ENCODE results near the gene ANKHD1.
"Not testable (repeated sequence)": the region's sequence is repeated elsewhere in the genome, so short reads cannot be mapped to it uniquely, and the experiment has no call there.

ANKHD1 gene

GRCh38 chr5:140429724-140430123, 28.1 kb downstream of the ANKHD1 start:
- DNase-seq: no peak

- DNase-seq: no peak
Measured at GRCh38 chr5:140432212-140432611, 30.6 kb downstream of the ANKHD1 start.

GRCh38 chr5:140432916-140433315, 31.3 kb downstream of the ANKHD1 start:
- no peak for DNase-seq

- DNase-seq: not testable (repeated sequence)
Measured at GRCh38 chr5:140457368-140457767, 55.7 kb downstream of the ANKHD1 start.

- DNase-seq: no peak
Measured at GRCh38 chr5:140466981-140467742, 65.5 kb downstream of the ANKHD1 start.

DNA sequence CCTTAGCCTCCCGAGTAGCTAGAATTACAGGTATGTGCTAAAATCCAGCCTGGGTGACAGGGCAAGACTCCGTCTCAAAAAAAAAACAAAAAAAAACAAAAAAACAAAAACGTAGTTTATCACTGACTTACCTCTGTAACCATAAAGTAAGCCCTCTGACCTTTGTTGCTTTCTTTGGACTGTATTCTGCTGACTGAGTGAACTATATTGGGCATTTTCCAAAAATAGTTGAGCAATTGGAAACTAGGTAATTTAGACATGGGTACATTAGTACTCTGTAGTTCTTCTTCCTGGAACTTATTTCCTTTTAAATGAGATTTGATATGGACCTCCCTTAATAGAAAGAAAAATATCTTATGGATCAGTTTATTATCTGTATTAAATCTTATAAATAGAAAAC, 66.6 kb downstream of the ANKHD1 start:
- no peak for DNase-seq

DNA sequence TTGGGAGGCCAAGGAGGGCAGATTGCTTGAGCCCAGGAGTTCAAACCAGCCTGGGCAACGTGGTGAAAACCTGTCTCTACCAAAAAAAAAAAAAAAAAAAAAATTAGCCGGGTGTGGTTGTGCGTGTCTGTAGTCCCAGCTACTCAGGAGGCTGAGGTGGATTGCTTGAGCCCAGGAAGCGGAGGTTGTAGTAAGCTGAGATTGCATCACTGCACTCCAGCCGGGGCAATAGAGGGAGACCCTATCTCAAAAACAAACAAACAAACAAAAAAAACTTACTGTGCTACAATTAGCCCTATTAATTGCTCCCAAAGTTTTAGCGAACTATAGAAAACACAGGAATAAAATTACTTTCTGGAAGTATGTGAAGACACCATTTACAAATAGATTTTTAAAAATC, 67.6 kb downstream of the ANKHD1 start:
- no peak for DNase-seq

DNA sequence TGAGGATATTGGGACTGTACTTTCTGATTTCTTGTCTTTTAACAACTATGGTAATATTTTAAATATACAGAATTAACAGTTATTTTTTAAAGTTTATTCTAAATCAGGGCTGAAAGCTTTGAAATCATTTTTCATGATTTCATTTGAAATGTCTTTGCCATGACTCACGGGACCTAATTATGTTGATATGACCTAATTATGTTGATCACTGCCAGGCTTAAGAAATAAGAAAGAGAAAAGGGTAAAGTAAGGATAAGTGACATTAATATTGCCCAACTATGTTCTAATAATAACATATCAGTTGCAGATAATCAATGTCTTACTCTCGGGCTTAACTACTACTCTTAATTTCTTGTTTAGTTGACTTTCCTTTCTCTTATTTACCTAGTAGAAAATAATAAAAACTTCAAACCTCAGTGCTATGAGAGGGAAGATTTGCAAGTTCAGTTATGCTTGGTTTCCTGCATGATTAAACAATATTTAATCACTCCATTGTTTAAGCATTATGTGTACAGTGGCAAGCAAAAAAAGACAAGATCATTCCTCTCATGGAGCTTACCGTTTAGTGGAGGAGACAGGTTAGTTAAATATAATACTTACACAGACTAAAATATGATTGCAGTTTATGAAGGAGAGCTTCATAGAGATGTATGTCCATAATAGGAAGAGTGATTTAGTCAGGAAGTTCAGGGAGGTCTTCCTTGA, 78.8 kb downstream of the ANKHD1 start:
- DNase-seq: no peak

DNA sequence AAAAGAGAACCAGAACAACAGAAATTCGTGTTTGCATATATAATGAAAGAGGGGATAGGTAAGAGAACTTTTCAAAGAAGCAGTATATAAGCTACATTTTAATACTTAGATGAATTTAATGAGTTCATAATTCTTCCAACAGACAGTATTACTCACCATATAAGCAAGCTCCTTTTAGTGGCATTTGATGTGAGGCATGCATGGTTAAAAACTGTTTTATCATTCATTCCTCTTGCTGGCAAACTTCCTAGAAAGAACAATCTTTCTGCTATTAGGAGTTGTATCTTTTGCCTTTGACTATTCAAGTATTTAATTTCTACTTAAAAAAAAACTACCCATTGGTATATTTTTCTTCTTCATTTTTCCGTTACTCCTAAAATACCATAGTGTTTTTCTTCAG, 80.1 kb downstream of the ANKHD1 start:
- DNase-seq: no peak

- DNase-seq: no peak
Measured at GRCh38 chr5:140483055-140483454, 81.4 kb downstream of the ANKHD1 start.

GRCh38 chr5:140488141-140488540, 86.5 kb downstream of the ANKHD1 start:
- not testable (repeated sequence) for DNase-seq

GRCh38 chr5:140488914-140489313, 87.3 kb downstream of the ANKHD1 start:
- DNase-seq: no peak

- no peak for DNase-seq
Measured at GRCh38 chr5:140497897-140498296, 96.3 kb downstream of the ANKHD1 start.

DNA sequence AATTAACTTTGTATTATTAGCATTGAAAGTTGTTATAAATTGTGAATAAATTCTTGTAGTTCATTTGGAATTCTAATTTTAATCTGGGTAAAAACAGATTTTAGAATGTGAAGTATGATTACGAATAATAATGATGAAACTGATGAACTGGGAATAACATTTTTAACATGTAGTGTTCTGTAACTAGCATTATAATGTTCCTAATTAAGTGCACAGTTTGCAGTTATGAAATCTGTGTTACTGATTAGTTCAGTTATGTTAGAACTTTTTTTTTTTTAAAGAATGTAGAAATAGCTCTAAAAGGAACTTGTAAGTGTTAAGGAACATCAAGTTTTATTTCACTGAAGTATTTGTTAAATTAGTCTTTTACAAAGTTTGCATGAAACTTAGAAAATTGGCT, 97.0 kb downstream of the ANKHD1 start:
- no peak for DNase-seq

- no peak for DNase-seq
Measured at GRCh38 chr5:140502834-140503233, 101.2 kb downstream of the ANKHD1 start.

DNA sequence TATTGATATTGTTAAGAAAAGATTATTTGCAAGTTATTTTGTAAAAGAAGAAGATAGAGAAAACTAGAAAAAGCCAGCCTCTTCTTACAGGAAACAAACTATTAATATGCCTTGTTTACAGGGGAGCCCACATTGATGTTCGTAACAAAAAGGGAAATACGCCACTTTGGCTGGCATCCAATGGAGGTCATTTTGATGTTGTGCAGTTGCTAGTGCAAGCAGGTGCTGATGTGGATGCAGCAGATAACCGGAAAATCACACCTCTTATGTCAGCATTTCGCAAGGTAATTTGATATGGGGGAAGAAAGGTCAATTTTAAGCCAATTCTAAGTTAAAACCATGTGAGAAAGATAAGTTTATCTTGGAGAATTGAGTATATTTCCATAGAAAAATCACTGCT, 108.3 kb downstream of the ANKHD1 start:
- DNase-seq: no peak

DNA sequence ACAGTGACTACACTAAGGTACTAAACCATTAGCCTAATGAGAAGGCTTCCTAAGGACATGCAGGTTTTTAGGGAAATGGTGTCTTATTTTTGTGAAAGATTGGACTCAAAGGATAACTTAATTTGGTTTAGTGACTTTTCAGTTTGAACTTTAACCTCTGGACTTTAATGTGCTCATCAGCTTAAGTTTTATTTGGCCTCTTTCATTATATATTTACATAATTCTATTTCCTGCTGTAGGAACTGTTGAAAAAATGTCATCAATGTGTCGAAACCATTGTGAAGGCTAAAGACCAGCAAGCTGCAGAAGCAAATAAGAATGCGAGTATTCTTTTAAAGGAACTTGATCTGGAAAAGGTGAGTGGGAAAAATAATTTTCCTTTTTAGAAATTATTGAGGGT, 111.5 kb downstream of the ANKHD1 start:
- no peak for DNase-seq

GRCh38 chr5:140524003-140524402, 122.4 kb downstream of the ANKHD1 start:
- no peak for DNase-seq

GRCh38 chr5:140540227-140540626, 138.6 kb downstream of the ANKHD1 start:
- DNase-seq: no peak

- DNase-seq: no peak
Measured at GRCh38 chr5:140542972-140543371, 141.3 kb downstream of the ANKHD1 start.

- DNase-seq: no peak
Measured at GRCh38 chr5:140544986-140545385, 143.4 kb downstream of the ANKHD1 start.

DNA sequence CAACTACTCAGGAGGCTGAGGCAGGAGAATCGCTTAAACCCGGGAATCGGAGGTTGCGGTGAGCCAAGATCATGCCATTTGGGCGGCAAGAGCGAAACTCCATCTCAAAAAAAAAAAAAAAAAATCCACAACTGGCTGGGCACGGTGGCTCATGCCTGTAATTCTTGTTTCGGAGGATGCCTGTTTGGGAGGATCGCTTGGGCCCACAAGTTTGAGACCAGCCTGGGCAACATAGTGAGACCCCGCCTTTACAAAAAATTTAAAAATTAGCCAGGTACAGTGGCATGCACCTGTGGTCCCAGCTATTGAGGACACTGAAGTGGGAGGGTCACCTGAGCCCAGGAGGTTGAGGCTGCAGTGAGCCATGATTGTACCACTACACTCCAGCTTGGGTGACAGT, 144.0 kb downstream of the ANKHD1 start:
- DNase-seq: no peak

DNA sequence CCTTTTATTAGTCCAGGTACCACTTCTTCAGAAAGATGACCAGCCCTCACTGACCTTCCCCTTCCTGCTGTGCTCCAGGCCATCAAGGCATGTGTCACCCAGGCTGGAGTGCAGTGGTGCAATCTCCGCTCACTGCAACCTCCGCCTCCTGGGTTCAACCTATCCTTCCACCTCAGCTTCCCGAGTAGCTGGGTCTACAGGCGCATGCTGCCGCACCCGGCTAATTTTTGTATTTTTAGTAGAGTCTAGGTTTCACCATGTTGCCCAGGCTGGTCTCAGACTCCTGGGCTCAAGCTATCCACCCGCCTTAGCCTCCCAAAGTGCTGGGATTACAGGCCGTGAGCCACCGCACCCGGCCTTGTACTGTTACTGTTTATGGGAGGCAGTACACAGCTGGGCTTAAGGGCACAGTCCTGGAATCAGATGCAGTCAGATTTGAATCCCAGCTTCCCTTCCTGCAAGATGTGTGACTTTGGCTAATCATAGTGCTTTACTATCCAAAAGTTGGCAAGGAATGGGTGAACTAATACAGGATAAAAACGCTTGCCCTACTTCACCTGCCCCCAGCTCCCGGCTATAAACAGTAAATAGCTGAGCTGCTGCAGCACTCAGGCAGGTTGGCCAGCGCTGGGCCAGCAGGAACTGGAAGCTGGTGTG, 145.3 kb downstream of the ANKHD1 start:
- DNase-seq: no peak

All from KG1 (cell line).